Measurements from ENCODE around the gene ZNF467. TPM values are rescaled to one million over a fixed set of nuclear protein-coding genes. Genes with fewer than 3 reads are reported as not detected.

Gene ZNF467
- total RNA-seq, 3 donors from 2014 or later: 2.4 to 19.5 (median 5.1) TPM

GRCh38 chr7:149750122-149750845 lies 23.1 kb downstream of the ZNF467 start:
- intact Hi-C loops (cut with DNase I, micrococcal nuclease): no loop called here
- Histone ChIP-seq H3K4me3 (no peak overlapping the region), H3K9me3 (no peaks in the 10 kb centered on the region), H3K4me1 (ENCODE audit: low read depth) (no peaks in the 10 kb centered on the region), H3K36me3 (ENCODE audit: low read depth) (no peaks in the 10 kb centered on the region)
- no peak for ATAC-seq
- TF ChIP-seq CTCF (IDR thresholded peaks at IDR 0.05): no peak
- no peak for DNase-seq

- ATAC-seq: no peak
- Histone ChIP-seq H3K4me3 (no peak overlapping the region), H3K4me1 (ENCODE audit: low read depth) (no peaks in the 10 kb centered on the region), H3K9me3 (no peaks in the 10 kb centered on the region), H3K36me3 (ENCODE audit: low read depth) (no peaks in the 10 kb centered on the region)
- no peak for DNase-seq
- intact Hi-C loops (cut with DNase I, micrococcal nuclease): no loop called here
- no peak for TF ChIP-seq CTCF (IDR thresholded peaks at IDR 0.05)
Measured at GRCh38 chr7:149748076-149748874, 25.1 kb downstream of the ZNF467 start.

- Histone ChIP-seq H3K9me3 (no peaks in the 10 kb centered on the region), H3K4me3 (no peak overlapping the region), H3K4me1 (ENCODE audit: low read depth) (peaks cover 8% of the 10 kb centered on the region), H3K36me3 (ENCODE audit: low read depth) (no peaks in the 10 kb centered on the region)
- intact Hi-C loops (cut with DNase I, micrococcal nuclease): no loop called here
- DNase-seq (no peak), ATAC-seq (no peak)
- no peak for TF ChIP-seq CTCF (IDR thresholded peaks at IDR 0.05)
Measured at GRCh38 chr7:149743476-149744255, 29.7 kb downstream of the ZNF467 start.

- peak; percentile 77 for TF ChIP-seq CTCF (IDR thresholded peaks at IDR 0.05)
- Histone ChIP-seq H3K4me3 (no peak overlapping the region), H3K36me3 (ENCODE audit: low read depth) (no peaks in the 10 kb centered on the region), H3K9me3 (no peaks in the 10 kb centered on the region), H3K4me1 (ENCODE audit: low read depth) (peaks cover 8% of the 10 kb centered on the region)
- DNase-seq: peak in 2 of 3 donors; percentile 71 to 72
- intact Hi-C loops (cut with DNase I, micrococcal nuclease): no loop called here
- ATAC-seq: peak; percentile 76
Measured at GRCh38 chr7:149742075-149742701, 31.2 kb downstream of the ZNF467 start.

- peak; percentile 63 for ATAC-seq
- no peaks in the 10 kb centered on the region for H3K36me3 ChIP-seq (ENCODE audit: low read depth)
- H3K4me1 ChIP-seq (ENCODE audit: low read depth): peaks cover 8% of the 10 kb centered on the region
- no peak for DNase-seq
- H3K9me3 ChIP-seq: no peaks in the 10 kb centered on the region
- no peak for TF ChIP-seq CTCF (IDR thresholded peaks at IDR 0.05)
- H3K4me3 ChIP-seq: no peak overlapping the region
- intact Hi-C loops (cut with DNase I, micrococcal nuclease): no loop called here
Measured at GRCh38 chr7:149741629-149742028, 31.8 kb downstream of the ZNF467 start.

Data from mucosa of descending colon (tissue), 3 donors.